ENCODE data around the gene AK4. TPM values are rescaled to one million over a fixed set of nuclear protein-coding genes. Genes with fewer than 3 reads are reported as not detected.
"Not testable (repeated sequence)": the region's sequence is repeated elsewhere in the genome, so short reads cannot be mapped to it uniquely, and the experiment has no call there.

AK4 gene
- total RNA-seq, 1 experiment from 2014 or later: 23.7 TPM

DNA sequence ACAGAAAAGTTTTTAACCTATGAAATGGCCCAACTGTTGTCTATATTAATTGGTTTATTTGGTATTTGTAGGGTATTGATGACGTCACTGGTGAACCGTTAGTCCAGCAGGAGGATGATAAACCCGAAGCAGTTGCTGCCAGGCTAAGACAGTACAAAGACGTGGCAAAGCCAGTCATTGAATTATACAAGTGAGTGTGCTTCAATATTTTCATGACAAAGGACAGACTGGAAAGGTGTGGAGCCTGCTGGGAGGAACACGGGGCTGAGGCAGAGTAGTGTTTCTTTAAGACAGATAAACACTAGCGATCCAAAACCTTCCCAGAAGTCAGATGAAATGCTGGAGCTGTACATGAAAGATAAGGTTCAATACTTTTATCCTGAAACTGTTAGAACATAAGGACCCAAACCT is 76.7 kb downstream of the AK4 start:
- DNase-seq (ENCODE audit: low read depth, low spot score): no peak
- in situ Hi-C loops (cut with HindIII; ENCODE audit: low pct_unique_long_range_greater_than_20kb, low sequenced_read_pairs): no loop called here

DNA sequence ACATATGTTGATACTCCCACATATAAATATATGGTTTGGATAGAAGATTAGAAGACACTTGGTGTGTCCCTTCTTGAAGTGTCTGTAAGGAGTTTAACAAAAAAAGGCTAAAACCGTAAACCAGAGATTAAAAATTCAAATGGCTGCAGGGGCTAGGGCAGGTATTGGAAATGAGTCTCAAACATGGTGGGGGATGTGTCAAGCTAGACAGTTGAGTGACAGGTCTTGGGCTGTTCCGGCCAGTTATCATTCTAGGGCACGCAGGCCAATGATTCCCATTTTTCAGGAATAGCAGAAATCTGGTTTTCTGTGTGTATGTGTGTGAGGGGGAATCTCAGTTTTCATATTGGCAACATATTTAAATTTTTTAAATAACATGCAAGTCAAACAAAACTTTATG is 77.2 kb downstream of the AK4 start:
- in situ Hi-C loops (cut with HindIII; ENCODE audit: low pct_unique_long_range_greater_than_20kb, low sequenced_read_pairs): no loop called here

DNA sequence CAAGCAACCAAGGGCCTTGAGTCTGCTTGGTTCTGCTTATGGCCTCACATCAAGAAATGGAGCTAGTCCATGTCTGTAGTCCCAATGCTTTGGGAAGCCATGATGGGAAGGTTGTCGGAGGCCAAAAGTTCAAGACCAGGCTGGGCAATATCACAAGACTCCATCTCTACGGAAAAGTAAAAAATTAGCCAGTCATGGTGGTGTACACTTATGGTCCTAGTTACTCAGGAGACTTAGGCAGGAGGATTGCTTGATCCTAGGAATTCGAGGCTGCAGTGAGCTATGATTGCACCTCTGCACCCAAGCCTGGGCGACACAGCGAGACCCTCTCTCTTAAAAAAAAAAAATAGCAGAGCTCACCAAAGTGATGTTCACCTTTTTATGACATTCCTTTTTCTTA is 81.2 kb downstream of the AK4 start:
- DNase-seq (ENCODE audit: low read depth, low spot score): no peak
- in situ Hi-C loops (cut with HindIII; ENCODE audit: low pct_unique_long_range_greater_than_20kb, low sequenced_read_pairs): no loop called here

More for the DNA sequence above, 77.2 kb downstream of the AK4 start:
- no peak for DNase-seq (ENCODE audit: low read depth, low spot score)

DNA sequence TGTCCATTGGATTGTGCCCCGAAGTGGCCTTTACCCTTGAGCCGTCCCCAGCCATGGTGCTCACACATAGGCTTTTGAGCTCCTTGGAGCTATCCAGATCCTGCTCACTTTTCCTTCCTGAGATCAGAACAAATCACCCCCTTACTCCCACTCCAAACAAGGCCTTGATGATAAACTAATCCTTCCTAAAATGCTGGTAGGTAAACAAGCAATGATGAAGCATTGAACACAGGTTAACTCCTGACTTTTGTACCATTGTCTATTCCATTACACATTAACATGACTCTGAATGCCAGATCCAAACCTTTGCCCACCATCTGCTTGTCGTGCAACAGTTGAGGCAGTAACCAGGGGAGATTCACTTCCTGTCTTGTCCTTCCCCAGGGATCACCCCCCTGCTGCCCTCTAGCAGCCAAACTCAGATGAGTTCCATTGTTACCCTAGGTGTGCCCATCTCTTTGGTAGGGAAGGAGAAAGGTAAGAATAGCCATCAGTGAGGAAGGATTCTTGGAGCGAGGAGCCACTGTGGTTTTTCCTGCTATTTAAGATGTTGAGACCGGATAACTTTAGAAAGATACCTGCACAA is 81.8 kb downstream of the AK4 start:
- in situ Hi-C loops (cut with HindIII; ENCODE audit: low pct_unique_long_range_greater_than_20kb, low sequenced_read_pairs): no loop called here
- DNase-seq (ENCODE audit: low read depth, low spot score): no peak

DNA sequence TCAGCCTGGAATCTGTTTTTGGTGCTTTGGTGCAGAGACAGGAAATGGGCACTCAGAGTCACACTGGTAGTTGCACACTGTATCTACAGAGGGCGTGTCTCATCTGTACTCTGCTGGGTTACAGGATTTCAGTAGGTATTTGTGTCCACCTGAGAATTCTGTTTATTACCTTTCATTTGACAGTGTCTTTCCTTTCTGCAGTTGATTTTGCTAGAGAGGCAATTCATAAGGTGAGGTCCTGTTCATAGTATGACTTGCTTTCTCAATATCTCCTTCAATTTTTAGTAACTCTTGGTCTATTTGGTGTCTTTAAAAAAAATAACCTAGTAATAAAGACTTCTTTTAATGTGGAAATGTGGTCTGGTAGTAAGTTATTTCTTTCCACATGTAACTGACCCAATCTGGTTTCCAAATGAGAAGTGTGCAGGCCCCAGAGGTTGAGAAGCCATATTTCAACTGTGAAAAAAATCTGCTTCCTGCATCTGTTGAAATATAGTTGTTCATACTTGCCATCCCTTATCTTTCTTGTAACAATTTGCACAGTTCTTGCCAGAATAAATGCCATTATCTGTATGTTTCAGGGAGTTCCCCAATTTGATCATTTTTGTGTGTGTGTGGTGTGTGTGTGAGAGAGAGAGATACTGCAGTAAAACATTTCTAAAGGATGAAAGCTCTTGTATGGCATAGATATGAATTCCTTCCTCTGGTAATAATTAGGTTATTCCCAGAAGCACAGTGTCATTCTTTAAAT is 82.9 kb downstream of the AK4 start:
- no peak for DNase-seq (ENCODE audit: low read depth, low spot score)
- in situ Hi-C loops (cut with HindIII; ENCODE audit: low pct_unique_long_range_greater_than_20kb, low sequenced_read_pairs): no loop called here

DNA sequence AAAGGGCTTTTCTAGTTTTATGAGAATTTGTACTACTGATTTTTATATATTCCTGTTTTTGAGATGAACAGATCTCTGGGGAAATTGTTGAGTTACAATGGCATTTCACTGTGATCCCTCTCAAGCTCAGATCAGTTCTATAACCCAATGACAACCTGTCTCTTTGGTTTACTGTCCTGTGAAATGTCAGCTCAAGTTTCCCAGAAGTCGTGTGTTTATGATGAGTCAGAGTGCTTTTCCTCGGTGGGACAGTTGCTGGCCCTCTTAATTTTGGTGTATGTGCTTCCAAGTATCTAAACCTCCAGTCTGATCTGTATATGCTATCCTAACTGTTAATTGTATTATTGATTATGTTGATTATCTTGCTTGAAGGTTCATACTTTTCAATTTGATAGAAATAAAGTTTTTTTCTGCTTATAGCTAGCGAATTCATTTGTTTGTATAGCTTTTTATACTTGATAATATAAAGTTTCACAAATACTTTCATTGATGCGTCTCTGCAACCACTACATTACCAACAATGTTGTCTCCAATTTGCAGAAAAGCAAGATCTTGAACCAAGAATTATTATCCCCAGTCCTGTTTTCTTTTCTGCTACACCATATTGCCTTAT is 83.8 kb downstream of the AK4 start:
- no peak for DNase-seq (ENCODE audit: low read depth, low spot score)
- in situ Hi-C loops (cut with HindIII; ENCODE audit: low pct_unique_long_range_greater_than_20kb, low sequenced_read_pairs): no loop called here

DNA sequence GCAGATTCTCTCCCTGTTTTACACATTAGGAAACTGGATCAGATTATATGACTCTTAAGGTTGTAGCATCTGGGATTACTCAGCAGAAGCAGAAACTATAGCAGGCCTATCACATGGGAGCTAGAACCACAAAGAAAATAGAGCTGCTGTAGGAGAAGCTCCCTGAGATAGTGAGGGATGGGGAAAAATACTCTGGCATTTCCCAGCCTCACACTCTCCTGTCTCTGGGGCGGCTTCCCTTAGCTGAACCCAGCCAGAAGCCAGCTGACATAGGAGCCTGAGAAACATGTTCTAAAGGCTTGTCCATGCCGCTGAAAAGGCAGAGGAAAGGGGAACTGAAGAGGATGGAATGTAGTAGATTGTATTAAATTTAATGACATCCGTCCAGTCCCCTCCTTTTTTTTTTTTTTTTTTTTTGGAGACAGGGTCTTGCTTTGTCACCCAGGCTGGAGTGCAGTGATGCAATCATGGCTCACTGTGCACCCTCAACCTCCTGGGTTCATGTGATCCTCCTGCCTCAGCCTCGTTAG is 84.5 kb downstream of the AK4 start:
- no peak for DNase-seq (ENCODE audit: low read depth, low spot score)
- in situ Hi-C loops (cut with HindIII; ENCODE audit: low pct_unique_long_range_greater_than_20kb, low sequenced_read_pairs): no loop called here

DNA sequence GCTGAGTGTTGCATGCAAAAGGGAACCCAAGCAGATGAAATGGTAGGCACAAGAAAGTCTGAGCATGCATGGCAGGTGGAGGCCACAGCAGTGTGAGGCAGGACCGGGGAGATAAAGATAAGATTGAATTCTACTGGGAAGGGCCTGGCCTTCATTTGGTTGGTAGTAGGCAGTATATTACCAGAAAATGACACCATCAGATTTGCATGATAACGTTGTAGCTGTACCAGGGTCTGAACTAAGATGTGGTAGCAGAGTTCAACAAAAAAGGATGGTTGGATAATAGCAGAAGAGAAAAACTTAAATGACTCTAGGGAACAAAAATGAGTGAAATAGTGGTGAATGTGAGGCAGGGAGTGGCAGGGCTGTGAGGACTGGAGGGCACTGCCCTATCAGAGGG is 85.8 kb downstream of the AK4 start:
- DNase-seq (ENCODE audit: low read depth, low spot score): no peak
- in situ Hi-C loops (cut with HindIII; ENCODE audit: low pct_unique_long_range_greater_than_20kb, low sequenced_read_pairs): no loop called here

DNA sequence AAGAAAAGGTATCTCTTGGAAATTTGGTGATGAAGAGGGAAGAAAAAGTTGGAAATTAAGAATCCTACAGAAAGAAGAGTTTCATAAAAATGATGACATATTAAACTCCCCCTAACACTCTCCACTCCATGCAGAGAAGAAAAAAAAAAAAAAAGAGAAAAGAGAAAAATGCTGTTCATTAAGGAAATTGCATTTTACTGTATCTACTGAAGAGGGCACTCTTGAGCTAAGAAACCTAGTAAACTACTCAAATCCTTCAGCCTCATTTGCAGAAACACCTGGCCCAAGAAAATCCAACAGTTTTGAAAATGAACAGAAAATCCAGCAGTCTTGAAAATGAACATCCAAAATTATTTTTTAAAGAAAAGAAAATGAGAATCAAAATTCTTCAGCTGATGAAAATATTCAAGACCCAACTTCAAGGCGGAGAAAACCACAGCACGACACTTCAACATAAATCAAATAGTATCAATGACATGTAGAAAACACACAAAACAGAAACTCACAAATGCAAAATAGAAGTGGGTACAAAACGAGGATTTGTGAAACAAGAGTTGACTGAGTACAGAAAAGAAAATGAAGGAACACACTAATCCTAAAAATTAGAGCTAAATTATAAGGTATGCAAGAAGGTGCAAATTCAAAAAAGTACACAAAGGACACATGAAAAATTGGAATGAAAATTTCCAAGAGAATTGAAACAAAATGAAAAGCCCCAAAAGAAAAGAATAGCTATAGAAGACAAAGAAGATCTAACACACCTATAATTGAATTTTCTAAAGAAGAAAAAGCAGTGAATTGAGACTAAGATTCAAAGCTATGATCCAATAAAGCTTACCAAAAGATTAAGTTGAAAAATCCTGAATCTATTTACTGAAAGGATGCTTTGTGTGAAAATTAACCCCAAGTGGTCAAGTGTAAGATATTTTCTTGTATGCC is 88.1 kb downstream of the AK4 start:
- in situ Hi-C loops (cut with HindIII; ENCODE audit: low pct_unique_long_range_greater_than_20kb, low sequenced_read_pairs): no loop called here
- peak; percentile 72 for DNase-seq (ENCODE audit: low read depth, low spot score)

DNA sequence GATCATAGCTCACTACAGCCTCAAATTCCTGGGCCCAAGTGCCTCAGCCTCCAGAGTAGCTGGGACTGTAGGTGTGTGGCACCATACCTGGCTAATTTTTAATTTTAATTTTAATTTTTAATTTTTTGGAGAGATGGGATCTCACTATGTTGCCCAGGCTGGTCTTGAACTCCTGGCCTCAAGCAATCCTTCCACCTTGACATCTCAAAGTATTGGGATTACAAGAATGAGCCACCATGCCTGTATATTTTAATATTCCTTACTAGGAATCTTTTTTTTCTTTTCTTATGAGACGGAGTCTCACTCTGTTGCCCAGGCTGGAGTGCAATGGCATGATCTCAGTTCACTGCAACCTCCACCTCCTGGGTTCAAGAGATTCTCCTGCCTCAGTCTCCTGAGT is 89.1 kb downstream of the AK4 start:
- in situ Hi-C loops (cut with HindIII; ENCODE audit: low pct_unique_long_range_greater_than_20kb, low sequenced_read_pairs); DNase-seq (ENCODE audit: low read depth, low spot score): not testable (repeated sequence)

DNA sequence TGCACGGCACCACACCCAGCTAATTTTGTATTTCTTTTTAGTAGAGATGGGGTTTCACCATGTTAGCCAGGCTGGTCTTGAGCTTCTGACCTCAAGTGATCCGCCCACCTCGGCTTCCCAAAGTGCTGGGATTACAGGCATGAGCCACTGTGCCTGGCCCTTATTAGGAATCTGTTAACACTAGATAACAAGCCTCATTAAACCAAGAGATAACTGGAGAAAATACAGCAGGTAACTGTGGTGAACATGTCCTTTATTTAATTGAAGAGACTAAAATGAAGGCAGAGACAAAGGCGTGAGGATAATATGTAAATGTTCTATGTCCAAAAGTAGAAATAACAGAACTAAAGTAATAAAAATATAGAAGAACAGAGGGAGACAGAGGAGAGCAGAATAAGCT is 89.5 kb downstream of the AK4 start:
- in situ Hi-C loops (cut with HindIII; ENCODE audit: low pct_unique_long_range_greater_than_20kb, low sequenced_read_pairs): no loop called here
- DNase-seq (ENCODE audit: low read depth, low spot score): no peak

DNA sequence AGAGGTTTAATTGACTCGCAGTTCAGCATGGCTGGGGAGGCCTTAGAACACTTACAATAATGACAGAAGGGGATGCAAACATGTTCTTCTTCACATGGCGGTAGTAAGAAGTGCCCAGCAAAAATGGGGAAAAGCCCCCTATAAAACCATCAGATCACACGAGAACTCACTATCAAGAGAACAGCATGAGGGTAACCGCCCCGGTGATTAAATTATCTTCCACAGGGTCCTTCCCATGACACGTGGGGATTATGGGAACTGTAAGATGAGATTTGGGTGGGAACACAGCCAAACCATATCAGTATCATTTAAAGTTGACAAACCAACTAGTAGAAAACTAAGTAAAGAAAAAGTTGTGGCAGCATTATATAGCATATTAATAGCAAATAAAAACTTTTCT is 90.0 kb downstream of the AK4 start:
- in situ Hi-C loops (cut with HindIII; ENCODE audit: low pct_unique_long_range_greater_than_20kb, low sequenced_read_pairs): no loop called here

DNA sequence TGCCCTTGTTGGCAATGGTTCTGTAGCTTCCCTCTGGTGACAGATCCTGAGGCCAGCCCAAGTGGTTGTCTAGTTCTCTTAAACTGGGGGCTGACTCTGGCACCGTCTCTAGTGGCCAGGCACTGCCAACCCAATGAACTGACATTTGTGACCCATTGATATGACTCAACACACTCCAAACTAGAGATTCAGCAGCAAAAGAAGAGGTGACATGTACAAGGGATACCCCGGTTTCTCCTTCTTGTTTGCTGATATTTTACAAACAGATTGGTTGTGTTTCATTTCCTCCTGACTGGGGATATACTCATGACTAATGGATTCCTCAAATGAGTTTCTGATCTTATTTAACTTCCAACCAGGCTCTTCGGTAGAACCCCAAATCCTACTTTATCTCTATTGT is 95.5 kb downstream of the AK4 start:
- no peak for DNase-seq (ENCODE audit: low read depth, low spot score)
- in situ Hi-C loops (cut with HindIII; ENCODE audit: low pct_unique_long_range_greater_than_20kb, low sequenced_read_pairs): no loop called here

More for the DNA sequence above, 90.0 kb downstream of the AK4 start:
- DNase-seq (ENCODE audit: low read depth, low spot score): no peak

DNA sequence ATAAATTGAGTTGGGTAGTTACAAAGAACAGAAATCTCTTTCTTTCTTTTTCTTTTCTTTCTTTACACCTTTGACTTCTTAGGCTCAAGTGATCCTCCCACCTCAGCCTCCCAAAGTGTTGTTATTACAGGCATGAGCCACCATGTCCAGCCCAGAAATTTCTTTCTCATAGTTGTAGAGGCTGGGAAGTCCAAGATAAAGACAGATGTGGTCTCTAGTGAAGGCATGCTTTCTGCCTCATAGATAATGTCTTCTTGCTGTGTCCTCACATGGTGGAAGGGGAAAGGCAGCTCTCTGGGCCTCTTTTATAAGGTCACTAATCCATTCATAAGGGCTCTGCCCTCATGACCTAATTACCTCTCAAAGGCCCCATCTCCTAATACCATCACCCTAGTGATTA is 97.3 kb downstream of the AK4 start:
- in situ Hi-C loops (cut with HindIII; ENCODE audit: low pct_unique_long_range_greater_than_20kb, low sequenced_read_pairs): no loop called here
- no peak for DNase-seq (ENCODE audit: low read depth, low spot score)

DNA sequence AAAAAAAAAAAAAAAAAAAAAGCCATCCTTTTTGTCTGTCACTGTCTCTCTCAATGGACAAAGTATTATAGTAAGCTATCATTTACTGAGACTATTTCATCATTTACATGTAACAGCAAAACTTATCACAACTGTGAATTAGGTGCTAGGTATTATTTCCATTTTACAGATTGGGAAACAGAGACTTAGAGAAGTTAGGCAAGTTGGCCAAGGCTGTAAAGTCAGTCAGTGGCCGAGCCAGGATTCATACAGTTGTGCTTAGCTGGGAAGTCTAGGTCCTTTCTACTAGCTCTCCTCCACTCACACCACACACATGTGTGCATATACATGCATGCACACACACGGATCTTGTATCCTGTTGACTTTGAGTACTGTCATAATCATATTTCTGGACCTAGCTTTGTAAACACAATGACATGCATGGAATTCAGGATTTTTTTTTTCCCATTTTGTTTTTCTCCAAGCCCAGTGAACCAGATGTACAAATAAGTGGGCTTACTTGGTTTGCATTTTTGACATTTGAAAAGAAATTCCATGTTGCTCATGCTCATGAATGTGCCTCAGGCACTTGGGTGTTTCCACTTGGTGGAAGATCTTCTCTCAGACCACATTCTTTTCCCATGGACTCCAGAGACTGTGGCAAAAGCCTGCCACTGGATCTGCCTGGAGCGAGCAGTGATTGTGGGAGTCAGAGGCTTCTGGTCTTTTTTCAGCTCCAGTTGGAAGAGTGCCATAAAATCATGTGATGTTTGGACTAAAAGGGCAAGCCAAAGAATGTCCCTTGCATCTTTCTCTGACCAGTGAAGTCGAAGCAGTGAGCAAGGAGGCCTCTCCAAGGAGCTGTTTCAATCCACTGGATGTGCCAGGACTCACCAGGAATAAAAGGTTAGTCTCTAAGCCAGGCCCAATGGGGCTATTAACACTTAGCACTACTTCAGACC is 99.7 kb downstream of the AK4 start:
- peak; percentile 77 for DNase-seq (ENCODE audit: low read depth, low spot score)
- in situ Hi-C loops (cut with HindIII; ENCODE audit: low pct_unique_long_range_greater_than_20kb, low sequenced_read_pairs): no loop called here

DNA sequence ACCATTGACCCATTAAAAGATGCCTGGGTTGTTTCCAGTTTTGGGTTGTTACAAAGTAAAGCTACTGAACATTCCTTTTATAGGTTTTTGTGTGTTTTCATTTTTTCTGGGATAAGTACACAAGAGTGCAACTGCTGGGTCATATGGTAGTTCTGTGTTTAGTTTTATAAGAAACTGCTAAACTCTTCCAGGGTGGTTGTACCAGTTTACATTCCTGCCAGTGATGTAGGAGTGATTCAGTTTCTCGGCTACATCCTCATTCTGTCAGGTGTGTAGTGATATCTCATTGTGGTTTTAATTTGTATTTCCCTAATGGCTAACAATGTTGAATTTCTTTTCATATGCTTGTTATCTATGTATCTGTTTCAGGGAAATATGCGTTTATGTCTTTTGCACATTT is 102.8 kb downstream of the AK4 start:
- no peak for DNase-seq (ENCODE audit: low read depth, low spot score)
- in situ Hi-C loops (cut with HindIII; ENCODE audit: low pct_unique_long_range_greater_than_20kb, low sequenced_read_pairs): no loop called here

DNA sequence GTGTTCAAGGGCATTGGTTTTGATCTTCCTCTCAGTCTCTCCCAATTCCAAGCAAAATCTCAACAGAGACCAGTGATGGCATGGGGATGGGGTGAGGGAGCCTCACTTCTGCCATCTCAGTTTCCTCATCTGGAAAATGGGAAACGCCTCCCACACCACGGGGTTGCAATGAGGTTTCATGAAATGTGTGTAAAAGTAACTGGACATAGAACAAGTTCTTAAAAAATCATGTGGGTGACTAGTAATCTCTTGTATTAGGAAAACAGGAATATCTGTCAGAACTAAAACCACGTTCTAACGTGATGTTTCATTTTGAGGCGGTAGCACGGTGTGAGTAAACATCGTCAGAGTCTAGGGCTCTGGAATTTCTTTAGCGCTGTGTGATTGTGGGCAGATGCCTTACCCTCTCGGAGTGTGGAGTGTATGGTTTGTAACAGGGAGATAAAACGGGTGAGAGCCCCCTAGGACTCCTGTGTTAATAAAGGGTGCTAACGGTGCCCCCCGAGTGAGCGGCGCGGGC is 105.9 kb downstream of the AK4 start:
- in situ Hi-C loops (cut with HindIII; ENCODE audit: low pct_unique_long_range_greater_than_20kb, low sequenced_read_pairs): no loop called here
- no peak for DNase-seq (ENCODE audit: low read depth, low spot score)

Measured in SK-MEL-5 (cell line).